ENCODE measurements around the gene FOLR3. TPM values are rescaled to one million over a fixed set of nuclear protein-coding genes. Genes with fewer than 3 reads are reported as not detected.

Gene FOLR3
- polyA plus RNA-seq, 4 donors = 0.12 to 0.84 TPM; not detected in 2

- DNase-seq (no peak), FAIRE-seq (no peak)
- Histone ChIP-seq H3K9me3 (ENCODE audit: control insufficient read depth in 2 of 2, insufficient read depth in 1 of 2, low read depth in 1 of 2, low read length in 1 of 2) (peaks cover 0 to 8% of the 10 kb centered on the region in 2 donors), H3K4me1 (ENCODE audit: control insufficient read depth in 3 of 3, insufficient read depth in 2 of 3, low read depth in 1 of 3, low read length in 2 of 3) (no peaks in the 10 kb centered on the region), H3K4me3 (ENCODE audit: low read depth in 1 of 3, low read length in 3 of 3) (no peak overlapping the region), H3K27me3 (ENCODE audit: control insufficient read depth in 3 of 3, insufficient read depth in 3 of 3, low read length in 3 of 3) (peaks cover 0 to 6% (median 0%) of the 10 kb centered on the region in 3 donors), H3K36me3 (ENCODE audit: control insufficient read depth in 3 of 3, insufficient read depth in 2 of 3, low read depth in 1 of 3, low read length in 3 of 3) (no peaks in the 10 kb centered on the region), H3K27ac (ENCODE audit: low read depth in 1 of 3, low read length in 2 of 3) (no peak overlapping the region)
- 82 to 90% (median 84%) methylated on average over 3 of the region's 3 CpGs for WGBS, 3 donors
These were observed 6.1 kb upstream of the FOLR3 start for GRCh38 chr11:72129381-72129780.

- peaks cover 0 to 8% of the 10 kb centered on the region in 2 donors for H3K9me3 ChIP-seq (ENCODE audit: control insufficient read depth in 2 of 2, insufficient read depth in 1 of 2, low read depth in 1 of 2, low read length in 1 of 2)
- no peak overlapping the region for H3K27ac ChIP-seq (ENCODE audit: low read depth in 1 of 3, low read length in 2 of 3)
- H3K36me3 ChIP-seq (ENCODE audit: control insufficient read depth in 3 of 3, insufficient read depth in 2 of 3, low read depth in 1 of 3, low read length in 3 of 3) = no peaks in the 10 kb centered on the region
- peaks cover 0 to 6% (median 0%) of the 10 kb centered on the region in 3 donors for H3K27me3 ChIP-seq (ENCODE audit: control insufficient read depth in 3 of 3, insufficient read depth in 3 of 3, low read length in 3 of 3)
- no peak for DNase-seq
- no peak for FAIRE-seq
- no peaks in the 10 kb centered on the region for H3K4me1 ChIP-seq (ENCODE audit: control insufficient read depth in 3 of 3, insufficient read depth in 2 of 3, low read depth in 1 of 3, low read length in 2 of 3)
- H3K4me3 ChIP-seq (ENCODE audit: low read depth in 1 of 3, low read length in 3 of 3) = no peak overlapping the region
- WGBS, 3 donors = 61 to 89% (median 69%) methylated on average over 2 of the region's 2 CpGs
These were observed 2.9 kb upstream of the FOLR3 start for GRCh38 chr11:72132646-72133045.

- Histone ChIP-seq H3K36me3 (ENCODE audit: control insufficient read depth in 3 of 3, insufficient read depth in 2 of 3, low read depth in 1 of 3, low read length in 3 of 3) (no peaks in the 10 kb centered on the region), H3K27me3 (ENCODE audit: control insufficient read depth in 3 of 3, insufficient read depth in 3 of 3, low read length in 3 of 3) (no peaks in the 10 kb centered on the region), H3K4me3 (ENCODE audit: low read depth in 1 of 3, low read length in 3 of 3) (no peak overlapping the region), H3K27ac (ENCODE audit: low read depth in 1 of 3, low read length in 2 of 3) (no peak overlapping the region), H3K9me3 (ENCODE audit: control insufficient read depth in 2 of 2, insufficient read depth in 1 of 2, low read depth in 1 of 2, low read length in 1 of 2) (no peaks in the 10 kb centered on the region), H3K4me1 (ENCODE audit: control insufficient read depth in 3 of 3, insufficient read depth in 2 of 3, low read depth in 1 of 3, low read length in 2 of 3) (no peaks in the 10 kb centered on the region)
- DNase-seq = no peak
- no peak for FAIRE-seq
- 89 to 94% (median 92%) methylated on average over 14 of the region's 14 CpGs for WGBS, 3 donors
These were observed 562 bp downstream of the FOLR3 start for GRCh38 chr11:72135891-72136683.

GRCh38 chr11:72136684-72137262, 1.2 kb downstream of the FOLR3 start:
- H3K9me3 ChIP-seq (ENCODE audit: control insufficient read depth in 2 of 2, insufficient read depth in 1 of 2, low read depth in 1 of 2, low read length in 1 of 2) = no peaks in the 10 kb centered on the region
- no peaks in the 10 kb centered on the region for H3K27me3 ChIP-seq (ENCODE audit: control insufficient read depth in 3 of 3, insufficient read depth in 3 of 3, low read length in 3 of 3)
- H3K4me3 ChIP-seq (ENCODE audit: low read depth in 1 of 3, low read length in 3 of 3) = no peak overlapping the region
- FAIRE-seq = no peak
- H3K36me3 ChIP-seq (ENCODE audit: control insufficient read depth in 3 of 3, insufficient read depth in 2 of 3, low read depth in 1 of 3, low read length in 3 of 3) = no peaks in the 10 kb centered on the region
- no peak overlapping the region for H3K27ac ChIP-seq (ENCODE audit: low read depth in 1 of 3, low read length in 2 of 3)
- peak in 1 of 2 donors; percentile 49 for DNase-seq
- WGBS, 3 donors = 74 to 89% (median 85%) methylated on average over 4 of the region's 4 CpGs
- no peaks in the 10 kb centered on the region for H3K4me1 ChIP-seq (ENCODE audit: control insufficient read depth in 3 of 3, insufficient read depth in 2 of 3, low read depth in 1 of 3, low read length in 2 of 3)

- no peak for FAIRE-seq
- Histone ChIP-seq H3K4me1 (ENCODE audit: control insufficient read depth in 3 of 3, insufficient read depth in 2 of 3, low read depth in 1 of 3, low read length in 2 of 3) (no peaks in the 10 kb centered on the region), H3K27me3 (ENCODE audit: control insufficient read depth in 3 of 3, insufficient read depth in 3 of 3, low read length in 3 of 3) (no peaks in the 10 kb centered on the region), H3K4me3 (ENCODE audit: low read depth in 1 of 3, low read length in 3 of 3) (no peak overlapping the region), H3K9me3 (ENCODE audit: control insufficient read depth in 2 of 2, insufficient read depth in 1 of 2, low read depth in 1 of 2, low read length in 1 of 2) (no peaks in the 10 kb centered on the region), H3K36me3 (ENCODE audit: control insufficient read depth in 3 of 3, insufficient read depth in 2 of 3, low read depth in 1 of 3, low read length in 3 of 3) (no peaks in the 10 kb centered on the region), H3K27ac (ENCODE audit: low read depth in 1 of 3, low read length in 2 of 3) (no peak overlapping the region)
- 67 to 78% (median 68%) methylated on average over 12 of the region's 12 CpGs for WGBS, 3 donors
- DNase-seq = peak in 1 of 2 donors; percentile 19
These were observed 3.4 kb downstream of the FOLR3 start for GRCh38 chr11:72138821-72139390.

GRCh38 chr11:72139500-72139899, 4.0 kb downstream of the FOLR3 start:
- Histone ChIP-seq H3K4me1 (ENCODE audit: control insufficient read depth in 3 of 3, insufficient read depth in 2 of 3, low read depth in 1 of 3, low read length in 2 of 3) (no peaks in the 10 kb centered on the region), H3K36me3 (ENCODE audit: control insufficient read depth in 3 of 3, insufficient read depth in 2 of 3, low read depth in 1 of 3, low read length in 3 of 3) (no peaks in the 10 kb centered on the region), H3K4me3 (ENCODE audit: low read depth in 1 of 3, low read length in 3 of 3) (no peak overlapping the region), H3K27ac (ENCODE audit: low read depth in 1 of 3, low read length in 2 of 3) (no peak overlapping the region), H3K27me3 (ENCODE audit: control insufficient read depth in 3 of 3, insufficient read depth in 3 of 3, low read length in 3 of 3) (no peaks in the 10 kb centered on the region), H3K9me3 (ENCODE audit: control insufficient read depth in 2 of 2, insufficient read depth in 1 of 2, low read depth in 1 of 2, low read length in 1 of 2) (no peaks in the 10 kb centered on the region)
- DNase-seq (no peak), FAIRE-seq (no peak)
- 84 to 93% (median 92%) methylated on average over 10 to 11 of the region's 11 CpGs for WGBS, 3 donors

- no peaks in the 10 kb centered on the region for H3K36me3 ChIP-seq (ENCODE audit: control insufficient read depth in 3 of 3, insufficient read depth in 2 of 3, low read depth in 1 of 3, low read length in 3 of 3)
- H3K9me3 ChIP-seq (ENCODE audit: control insufficient read depth in 2 of 2, insufficient read depth in 1 of 2, low read depth in 1 of 2, low read length in 1 of 2) = no peaks in the 10 kb centered on the region
- H3K27ac ChIP-seq (ENCODE audit: low read depth in 1 of 3, low read length in 2 of 3) = no peak overlapping the region
- no peak for FAIRE-seq
- no peaks in the 10 kb centered on the region for H3K4me1 ChIP-seq (ENCODE audit: control insufficient read depth in 3 of 3, insufficient read depth in 2 of 3, low read depth in 1 of 3, low read length in 2 of 3)
- H3K27me3 ChIP-seq (ENCODE audit: control insufficient read depth in 3 of 3, insufficient read depth in 3 of 3, low read length in 3 of 3) = no peaks in the 10 kb centered on the region
- no peak overlapping the region for H3K4me3 ChIP-seq (ENCODE audit: low read depth in 1 of 3, low read length in 3 of 3)
- 88 to 100% (median 96%) methylated on average over 2 of the region's 2 CpGs for WGBS, 3 donors
- DNase-seq = no peak
These were observed 5.1 kb downstream of the FOLR3 start for GRCh38 chr11:72140661-72141060.

- Histone ChIP-seq H3K27me3 (ENCODE audit: control insufficient read depth in 3 of 3, insufficient read depth in 3 of 3, low read length in 3 of 3) (no peaks in the 10 kb centered on the region), H3K4me1 (ENCODE audit: control insufficient read depth in 3 of 3, insufficient read depth in 2 of 3, low read depth in 1 of 3, low read length in 2 of 3) (no peaks in the 10 kb centered on the region), H3K27ac (ENCODE audit: low read depth in 1 of 3, low read length in 2 of 3) (no peak overlapping the region), H3K9me3 (ENCODE audit: control insufficient read depth in 2 of 2, insufficient read depth in 1 of 2, low read depth in 1 of 2, low read length in 1 of 2) (no peaks in the 10 kb centered on the region), H3K4me3 (ENCODE audit: low read depth in 1 of 3, low read length in 3 of 3) (no peak overlapping the region), H3K36me3 (ENCODE audit: control insufficient read depth in 3 of 3, insufficient read depth in 2 of 3, low read depth in 1 of 3, low read length in 3 of 3) (no peaks in the 10 kb centered on the region)
- FAIRE-seq (no peak), DNase-seq (no peak)
- 73 to 75% (median 73%) methylated on average over 3 of the region's 3 CpGs for WGBS, 3 donors
These were observed 5.5 kb downstream of the FOLR3 start for GRCh38 chr11:72141066-72141465.

All from small intestine (tissue), 7 donors.